GM12878 (cell line): Measurements from ENCODE around the gene GFRA3. TPM values are rescaled to one million over a fixed set of nuclear protein-coding genes. Genes with fewer than 3 reads are reported as not detected.

Experiments
- ASH2L ChIP-seq: fragments of 300-600, 200-600 bp; sonication (generic); IDR thresholded peaks from 2 replicates; pipeline ENCODE4 v1.6.1; 2017; ENCODE audit warnings: low read depth, mild to moderate bottlenecking, borderline replicate concordance
- BCLAF1 ChIP-seq: fragments of 450-650 bp; IDR thresholded peaks from 2 replicates; pipeline ENCODE4 v1.6.1; 2017; ENCODE audit warnings: antibody characterized with exemption, mild to moderate bottlenecking, moderate library complexity
- CUX1 ChIP-seq: IDR thresholded peaks from 2 replicates; pipeline ENCODE4 v1.6.1; 2012; ENCODE audit warnings: improper control_type of control experiment, low read depth, low read length; ENCODE audit not compliant: insufficient replicate concordance
- EED ChIP-seq: sonication (generic); IDR thresholded peaks from 2 replicates; pipeline ENCODE4 v1.6.1; 2016; ENCODE audit warnings: antibody characterized with exemption, low read depth
- IRF4 ChIP-seq: IDR thresholded peaks from 2 replicates; pipeline ENCODE4 v1.6.1; 2011; ENCODE audit warnings: low read depth, low read length
- JUNB ChIP-seq: IDR thresholded peaks from 2 replicates; pipeline ENCODE4 v1.6.1; 2016; ENCODE audit warnings: antibody characterized with exemption, mild to moderate bottlenecking
- TBL1XR1 ChIP-seq: IDR thresholded peaks from 2 replicates; pipeline ENCODE4 v1.6.1; 2012; ENCODE audit warnings: low read depth, low read length, improper control_type of control experiment
- YBX1 ChIP-seq: fragments of 450-650 bp; IDR thresholded peaks from 2 replicates; pipeline ENCODE4 v1.6.1; 2016; ENCODE audit warnings: antibody characterized with exemption
- YY1 ChIP-seq: IDR thresholded peaks from 2 replicates; pipeline ENCODE4 v1.6.1; 2011; ENCODE audit warnings: low read depth, mild to moderate bottlenecking, low read length
- ZNF24 ChIP-seq: fragments of 450-650 bp; IDR thresholded peaks from 2 replicates; pipeline ENCODE4 v1.6.1; 2017; ENCODE audit warnings: antibody characterized with exemption, mild to moderate bottlenecking
- polyA plus RNA-seq, 11 experiments: library from polyadenylated mRNA; depleted of rRNA in 4 of 11; unstranded in 6 of 11; stranded (reverse) in 5 of 11; fragments of >200 nt; fragmentation: Nextera tagmentation in 4 of 11; fragmentation: Illumina TruSeq in 1 of 11; extraction: Ambion mirVana in 4 of 11; extraction: Trizol in 1 of 11; gene quantifications; 1 replicate in 1 of 11; 2 replicates in 10 of 11; pipeline versions ENCODE4 v1.2.1 to v1.2.3, GENCODE V29; 2011 to 2016; ENCODE audit warnings: inconsistent platforms in 2 of 11, missing spikeins in 2 of 11, low read depth in 1 of 11
- total RNA-seq, 4 experiments: library from RNA; depleted of rRNA in 3 of 4; stranded (reverse); fragments of >200 nt in 3 of 4; fragmentation: Illumina TruSeq in 1 of 4; extraction: Trizol in 1 of 4; gene quantifications; 2 replicates each; pipeline versions ENCODE4 v1.2.1 to v1.2.3, GENCODE V29; 2013 to 2021
- TF ChIP-seq, protein P1 (sequence below): fragments of 450-650 bp; IDR thresholded peaks from 2 replicates; pipeline ENCODE4 v1.6.1; 2017; ENCODE audit warnings: low read depth, mild to moderate bottlenecking, moderate library complexity

Gene GFRA3
- total and polyA plus RNA-seq, 10 of the 15 experiments (the other 5 are each of a cell fraction or from before 2014, with no cell fraction given): 0.06 to 0.10 (median 0.08) TPM; not detected in 7

DNA sequence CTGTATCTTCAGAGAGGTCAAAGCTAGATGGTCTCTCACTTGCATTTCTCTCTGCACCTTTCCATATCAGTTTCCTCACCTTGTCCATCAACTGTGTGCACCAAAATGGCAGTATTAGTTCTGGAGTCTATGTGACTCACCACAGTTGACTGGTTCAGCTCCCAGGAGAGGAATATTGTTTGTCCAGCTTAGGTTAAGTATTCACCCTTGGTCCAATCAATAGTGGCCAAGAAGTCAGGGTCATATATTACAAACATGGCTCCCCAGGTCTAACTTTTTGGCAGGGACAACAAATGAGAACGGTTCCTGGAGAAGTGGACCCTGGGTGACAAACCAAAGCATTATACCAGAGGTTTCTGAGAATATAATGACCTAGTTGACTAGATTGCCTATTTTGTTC is 36.4 kb downstream of the GFRA3 start (continued):
- no peak for TF ChIP-seq CUX1
- no peak for TF ChIP-seq BCLAF1
- no peak for TF ChIP-seq YBX1
- TF ChIP-seq EED: no peak
- no peak for TF ChIP-seq JUNB
- TF ChIP-seq, protein P1, sequence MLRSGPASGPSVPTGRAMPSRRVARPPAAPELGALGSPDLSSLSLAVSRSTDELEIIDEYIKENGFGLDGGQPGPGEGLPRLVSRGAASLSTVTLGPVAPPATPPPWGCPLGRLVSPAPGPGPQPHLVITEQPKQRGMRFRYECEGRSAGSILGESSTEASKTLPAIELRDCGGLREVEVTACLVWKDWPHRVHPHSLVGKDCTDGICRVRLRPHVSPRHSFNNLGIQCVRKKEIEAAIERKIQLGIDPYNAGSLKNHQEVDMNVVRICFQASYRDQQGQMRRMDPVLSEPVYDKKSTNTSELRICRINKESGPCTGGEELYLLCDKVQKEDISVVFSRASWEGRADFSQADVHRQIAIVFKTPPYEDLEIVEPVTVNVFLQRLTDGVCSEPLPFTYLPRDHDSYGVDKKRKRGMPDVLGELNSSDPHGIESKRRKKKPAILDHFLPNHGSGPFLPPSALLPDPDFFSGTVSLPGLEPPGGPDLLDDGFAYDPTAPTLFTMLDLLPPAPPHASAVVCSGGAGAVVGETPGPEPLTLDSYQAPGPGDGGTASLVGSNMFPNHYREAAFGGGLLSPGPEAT: no peak
- TF ChIP-seq IRF4: no peak
- no peak for TF ChIP-seq ZNF24
- TF ChIP-seq YY1: no peak
- no peak for TF ChIP-seq TBL1XR1
- TF ChIP-seq ASH2L: no peak
- TF ChIP-seq, all 136 proteins: peak for 0
